GM12874 (cell line): ENCODE results near the gene CBX6.

Experiments used
- CTCF ChIP-seq: IDR thresholded peaks from 2 replicates; pipeline ENCODE4 v1.5.1; 2011; ENCODE audit warnings: low read depth, mild to moderate bottlenecking, control low read depth, low read length, moderate library complexity; ENCODE audit not compliant: insufficient read depth

Gene CBX6

GRCh38 chr22:38901111-38901641 lies 29.2 kb upstream of the CBX6 start:
- no peak for TF ChIP-seq CTCF

GRCh38 chr22:38900677-38901076 lies 28.7 kb upstream of the CBX6 start:
- no peak for TF ChIP-seq CTCF

GRCh38 chr22:38891256-38891655 lies 19.2 kb upstream of the CBX6 start:
- no peak for TF ChIP-seq CTCF

GRCh38 chr22:38890377-38890776 lies 18.4 kb upstream of the CBX6 start:
- no peak for TF ChIP-seq CTCF

- TF ChIP-seq CTCF = no peak
These were observed 14.3 kb upstream of the CBX6 start for GRCh38 chr22:38886333-38886732.

- TF ChIP-seq CTCF = no peak
These were observed 11.1 kb upstream of the CBX6 start for GRCh38 chr22:38882972-38883622.

- no peak for TF ChIP-seq CTCF
These were observed 10.2 kb upstream of the CBX6 start for GRCh38 chr22:38881997-38882879.
